Esophagus muscularis mucosa (tissue), 2 donors: ENCODE results near the gene KIF16B.

Source experiments
- POLR2A ChIP-seq: fragments of 450-650 bp; IDR thresholded peaks from one replicate; pipeline ENCODE4 v1.6.1; 2017; ENCODE audit warnings: antibody characterized with exemption, moderate library complexity, mild to moderate bottlenecking, low read depth
- POLR2AphosphoS5 ChIP-seq, 2 donors: sonication (generic); formaldehyde crosslinking; IDR thresholded peaks; one replicate each; pipeline ENCODE4 v1.6.1; 2017; ENCODE audit warnings: antibody characterized with exemption in 2 of 2

DNA sequence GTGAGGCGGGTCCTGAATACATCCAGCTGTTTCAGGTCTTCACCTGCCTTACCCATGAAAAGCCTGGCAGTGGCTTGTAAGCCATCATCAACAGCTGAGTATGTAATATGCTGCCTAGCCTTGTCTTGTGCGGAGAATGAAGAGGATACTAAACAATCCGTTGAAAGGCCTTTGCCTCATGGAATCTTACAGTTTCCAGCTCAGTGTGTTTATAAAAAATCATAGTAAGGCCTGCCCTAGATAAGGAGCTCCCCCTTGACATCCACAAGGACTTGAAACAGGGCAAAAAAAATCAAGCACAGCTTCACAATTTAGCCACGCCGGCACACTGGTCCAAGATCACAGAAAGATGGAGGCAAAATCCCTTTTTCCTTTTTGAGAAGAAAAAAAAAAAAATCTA lies 115.7 kb downstream of the KIF16B start:
- TF ChIP-seq POLR2AphosphoS5 (IDR thresholded peaks at IDR 0.05) (no peak), POLR2A (no peak)
